Activated gamma-delta T cell (primary cell): ENCODE data around the gene PIGQ.

Source experiments
- DNase-seq: peaks from one replicate; lab custom pipeline; 2025; lab: John Stamatoyannopoulos, UW
- total RNA-seq, 2 donors: gene quantifications; one replicate each; lab custom pipeline; 2026; lab: John Stamatoyannopoulos, UW

PIGQ gene
- 34.5 to 39.3 reads per million in 2 donors for total RNA-seq

- DNase-seq, result peak; percentile 53
These were observed at the start of gene PIGQ for GRCh38 chr16:569445-570254. Gene PIGQ (plus strand): TSS chr16:569968. CDS start chr16:574075, 4,107 bp downstream.

- no peak for DNase-seq
These were observed 48.9 kb upstream of the PIGQ start for GRCh38 chr16:520847-521246.

DNA sequence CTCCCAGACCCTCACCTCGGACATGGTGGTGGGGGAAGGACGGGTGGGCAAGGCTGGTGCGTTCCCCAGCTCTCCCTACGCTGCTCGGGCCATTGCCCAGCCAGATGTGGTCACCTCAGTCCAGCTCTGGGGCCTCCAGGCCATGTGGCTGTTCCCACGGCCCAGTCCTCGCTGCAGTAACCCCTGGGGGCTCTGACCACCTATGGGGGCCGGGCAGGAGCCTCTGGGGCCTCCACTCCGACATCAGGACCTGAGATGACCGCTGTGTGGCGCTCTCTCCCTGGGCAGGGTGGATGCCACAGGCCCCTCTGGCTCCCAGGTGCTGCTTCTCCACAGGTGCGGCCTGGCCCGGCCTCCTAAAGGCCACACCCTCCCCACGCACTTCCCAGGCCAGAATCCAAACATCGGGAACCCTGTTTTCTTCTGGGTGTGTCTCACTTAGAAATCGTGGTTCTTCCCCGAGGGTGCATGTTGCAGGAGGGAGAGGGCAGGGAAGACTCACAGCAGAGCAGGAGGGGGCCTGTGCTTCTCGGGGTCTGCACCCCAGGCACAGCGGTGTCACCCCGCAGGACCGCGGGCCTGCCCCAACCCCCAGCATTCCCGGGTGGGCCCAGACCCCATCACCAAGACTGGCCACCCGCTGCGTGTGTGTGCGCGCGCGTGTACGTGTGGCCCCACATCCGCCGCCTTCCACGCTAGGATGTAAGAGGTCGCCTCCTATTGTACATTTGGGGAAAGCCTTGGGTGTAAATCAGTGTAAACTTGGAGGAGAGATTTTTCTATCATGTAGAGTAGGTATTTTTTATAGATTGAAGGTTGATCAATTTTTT, 48.2 kb upstream of the PIGQ start:
- DNase-seq, result no peak

DNA sequence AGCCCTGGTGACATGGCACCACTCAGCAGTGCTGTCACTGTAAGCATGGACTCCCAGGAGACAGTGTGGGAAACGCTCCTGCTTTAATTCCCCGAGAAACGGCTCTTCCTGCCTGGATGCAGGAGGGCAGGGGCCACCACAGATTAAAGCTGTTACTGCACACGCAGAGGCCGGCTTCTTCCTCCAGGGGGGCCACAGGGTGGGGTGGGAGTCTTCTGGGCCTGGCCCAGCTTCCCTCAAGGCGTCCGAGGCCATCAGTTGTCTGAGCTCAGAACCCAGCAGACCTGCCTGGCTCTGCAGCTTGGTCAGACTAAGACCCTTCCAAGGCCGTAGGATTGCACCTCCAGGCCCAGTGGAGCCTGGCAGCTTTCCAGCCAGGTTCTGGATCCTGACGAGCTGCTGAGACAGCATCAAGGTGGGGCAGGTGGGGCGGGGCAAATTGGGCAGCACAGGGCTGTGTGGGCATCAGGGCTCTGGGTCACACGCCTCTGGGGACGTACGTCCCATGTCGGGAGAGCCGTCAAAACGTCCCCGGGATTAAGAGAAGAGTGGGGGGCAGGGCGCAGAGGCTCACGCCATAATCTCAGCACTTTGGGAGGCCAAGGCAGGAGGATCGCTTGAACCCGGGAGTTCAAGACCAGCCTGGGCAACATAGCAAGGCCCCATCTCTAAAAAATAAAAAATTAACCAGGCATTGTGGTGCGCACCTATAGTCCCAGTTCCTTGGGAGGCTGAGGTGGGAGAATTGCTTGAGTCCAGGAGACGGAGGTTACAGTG, 47.3 kb upstream of the PIGQ start:
- DNase-seq, result no peak

- DNase-seq, result no peak
These were observed 46.5 kb upstream of the PIGQ start for GRCh38 chr16:523097-523741.

GRCh38 chr16:524274-525040, 45.3 kb upstream of the PIGQ start:
- no peak for DNase-seq

GRCh38 chr16:525123-525519, 44.6 kb upstream of the PIGQ start:
- no peak for DNase-seq

DNA sequence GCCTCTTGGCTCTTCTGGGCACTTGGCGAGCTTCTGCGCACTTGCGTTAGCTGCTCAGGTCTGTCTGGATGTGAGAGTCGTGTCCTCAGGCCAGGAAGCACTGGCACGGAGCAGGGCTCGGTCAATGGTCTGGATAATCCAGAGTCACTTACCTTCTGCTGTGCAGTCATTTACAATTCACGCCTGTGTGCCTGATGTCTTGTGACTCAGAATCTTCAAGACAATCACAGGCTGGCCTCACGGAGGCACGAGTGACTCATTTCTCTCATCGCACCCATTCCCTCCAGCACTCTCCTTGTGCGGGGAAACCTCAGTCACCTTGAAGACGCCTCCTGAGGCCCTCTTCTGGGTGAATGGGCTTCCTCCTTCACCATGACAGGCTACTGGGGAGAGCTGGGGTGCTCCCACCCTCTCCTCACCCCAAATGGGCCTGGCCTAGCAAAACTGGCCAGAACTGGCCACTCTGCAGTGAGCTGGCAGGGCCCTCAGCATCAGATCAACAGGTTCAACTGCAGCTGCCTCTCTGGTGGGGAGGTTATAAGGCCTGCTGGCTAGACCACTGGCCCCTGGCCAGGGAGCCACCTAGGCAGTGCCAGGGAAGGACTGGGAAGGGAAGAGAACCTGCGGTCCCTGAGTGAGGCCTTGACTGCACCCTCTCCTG, 44.1 kb upstream of the PIGQ start:
- DNase-seq, result no peak

DNA sequence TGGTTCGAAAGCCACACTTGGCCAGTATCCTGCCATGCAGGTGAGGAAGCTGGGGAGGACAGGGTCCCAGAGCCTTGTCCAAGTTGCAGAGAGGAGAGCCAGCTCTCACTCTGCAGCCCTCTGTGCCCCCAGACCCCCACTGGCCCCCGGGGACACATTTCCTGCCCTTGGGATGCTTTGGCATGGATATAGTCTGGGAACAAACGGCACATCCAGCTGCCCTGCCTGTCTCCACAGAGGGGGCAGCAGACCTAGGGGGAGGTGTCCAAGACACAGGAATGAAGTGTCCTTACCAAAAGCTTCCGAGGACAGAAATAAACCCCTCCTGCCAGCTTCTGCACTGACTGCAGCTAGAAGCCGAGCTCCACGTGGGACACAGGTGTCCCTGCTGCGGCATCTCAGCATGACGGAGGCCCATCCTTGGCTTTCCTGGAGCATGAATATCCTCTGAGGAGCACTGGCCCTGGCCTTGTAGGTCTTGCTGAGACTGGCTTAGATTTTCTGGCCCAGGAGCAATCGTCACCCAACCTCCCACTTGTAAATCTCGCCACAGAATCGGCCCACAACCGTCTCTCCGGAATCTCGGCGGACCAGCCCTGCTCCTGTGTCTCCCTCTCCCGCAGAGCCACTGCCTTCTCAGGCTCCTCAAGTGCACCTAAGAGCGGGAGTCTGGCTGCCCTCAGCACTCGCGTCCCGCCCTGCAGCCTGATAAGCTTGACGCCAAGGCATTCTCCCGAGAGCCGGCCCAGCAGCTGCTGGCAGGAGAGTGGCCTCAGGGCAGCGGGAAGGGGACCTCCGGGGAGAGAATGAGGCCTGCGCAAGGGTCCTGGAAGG, 43.4 kb upstream of the PIGQ start:
- no peak for DNase-seq

DNA sequence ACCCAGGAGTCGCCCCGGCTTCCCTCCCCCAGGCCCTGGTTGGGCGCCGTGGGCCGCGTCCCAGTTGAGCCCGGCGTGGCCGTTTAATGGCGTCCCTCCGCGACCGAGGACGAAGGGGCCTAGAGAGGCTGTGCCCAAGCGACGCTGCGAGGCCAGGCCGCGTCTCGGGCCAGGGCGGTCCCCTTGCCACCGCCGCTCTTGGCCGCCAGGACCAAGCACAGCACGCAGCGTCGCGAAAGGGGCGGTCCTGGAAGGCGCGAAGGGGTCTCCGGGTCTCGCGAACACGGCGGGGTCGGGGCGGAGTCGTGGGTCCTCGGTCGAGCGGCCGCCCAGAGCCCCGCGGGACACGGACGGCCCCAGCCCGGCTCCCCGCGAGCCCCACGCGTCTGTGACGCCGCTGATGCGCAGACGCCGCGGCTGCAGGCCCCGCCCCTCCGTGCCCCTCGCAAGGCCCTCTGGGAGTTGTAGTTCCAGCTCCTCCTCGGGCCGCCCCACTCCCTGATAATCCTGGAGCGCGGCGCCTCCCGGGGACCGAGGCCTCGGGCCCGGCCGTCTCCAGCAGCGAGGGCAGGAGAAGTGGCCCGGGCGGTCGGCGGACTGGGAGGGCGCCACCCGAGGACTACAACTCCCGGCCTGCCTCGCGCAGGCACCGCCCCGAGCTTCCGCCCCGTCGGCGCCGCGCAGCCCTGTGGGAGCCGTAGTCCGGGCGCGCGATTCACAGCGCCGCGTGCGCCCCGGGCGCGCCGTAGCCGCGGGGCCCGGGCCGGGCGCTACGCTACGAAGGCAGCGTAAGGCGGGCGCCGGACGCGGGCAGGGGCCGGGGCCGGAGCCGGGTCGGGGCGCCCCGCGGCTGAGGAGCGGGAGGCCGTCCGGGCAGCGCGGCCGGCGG, 42.5 kb upstream of the PIGQ start, which contains the start of gene CAPN15:
Gene CAPN15 (plus strand): TSS at position 698 of the 889 bp plus-strand sequence. CDS start 19,127 bp downstream, outside the sequence.
- peak; percentile 81 for DNase-seq

GRCh38 chr16:528111-529011, 41.4 kb upstream of the PIGQ start:
- no peak for DNase-seq

DNA sequence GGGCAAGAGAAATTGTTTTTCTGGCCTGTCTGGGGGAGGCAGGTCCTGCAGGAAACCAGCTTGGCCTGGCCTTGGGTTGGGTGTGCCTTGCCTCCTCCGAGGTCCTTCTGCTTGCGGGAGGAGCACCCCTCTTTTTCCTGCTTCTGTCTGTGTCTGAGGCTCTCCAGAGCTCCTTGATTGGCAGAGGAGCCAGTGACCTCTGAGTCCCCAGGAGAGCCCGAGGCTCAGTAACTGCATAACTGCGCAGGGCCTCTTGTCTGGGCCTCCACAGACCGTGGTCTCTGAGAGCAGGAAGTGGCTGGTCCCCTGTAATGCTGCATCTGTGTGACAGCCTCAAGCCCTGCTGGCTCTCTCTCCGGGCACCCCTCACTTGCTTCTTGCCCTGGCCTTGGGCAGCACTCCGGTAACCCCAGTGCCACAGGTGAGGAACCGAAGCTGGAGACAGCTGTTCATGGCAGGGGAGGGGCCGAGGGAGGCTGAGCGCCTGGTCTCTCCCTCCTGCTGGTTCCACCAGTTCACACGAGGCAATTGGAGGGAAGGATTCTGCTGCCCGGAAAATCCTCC, 40.7 kb upstream of the PIGQ start:
- no peak for DNase-seq

- no peak for DNase-seq
These were observed 39.5 kb upstream of the PIGQ start for GRCh38 chr16:530111-530817.

- DNase-seq, result no peak
These were observed 38.2 kb upstream of the PIGQ start for GRCh38 chr16:531494-532125.

- no peak for DNase-seq
These were observed 36.2 kb upstream of the PIGQ start for GRCh38 chr16:533391-534123.
